A204.1 (cell line): ENCODE measurements around the gene GRID1.

Experiments
- FAIRE-seq: peaks from 2 replicates; lab custom pipeline; 2012; peaks lifted over from hg19 to GRCh38; lab: Jason Lieb, UNC

The GRID1 gene

DNA sequence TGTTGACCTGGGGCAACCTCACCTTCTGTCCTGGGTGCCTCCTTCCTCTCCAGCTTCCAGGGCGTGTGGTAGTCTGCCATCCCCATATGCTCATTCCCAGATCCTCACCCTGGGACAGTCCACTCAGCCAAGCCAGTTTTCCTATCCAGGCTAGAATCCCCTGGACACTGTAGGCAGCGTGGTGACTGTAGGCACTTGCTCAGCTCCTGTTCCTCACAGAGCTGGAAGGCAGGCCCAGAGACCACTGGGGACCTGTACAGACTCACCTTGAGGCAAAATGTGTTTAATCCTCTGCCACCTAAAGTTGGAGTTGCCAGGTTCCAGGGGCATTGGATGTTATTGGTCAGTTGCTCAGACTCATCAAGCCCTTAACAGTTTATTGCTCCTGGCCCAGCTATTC is 2.4 kb upstream of the GRID1 start:
- FAIRE-seq: no peak

DNA sequence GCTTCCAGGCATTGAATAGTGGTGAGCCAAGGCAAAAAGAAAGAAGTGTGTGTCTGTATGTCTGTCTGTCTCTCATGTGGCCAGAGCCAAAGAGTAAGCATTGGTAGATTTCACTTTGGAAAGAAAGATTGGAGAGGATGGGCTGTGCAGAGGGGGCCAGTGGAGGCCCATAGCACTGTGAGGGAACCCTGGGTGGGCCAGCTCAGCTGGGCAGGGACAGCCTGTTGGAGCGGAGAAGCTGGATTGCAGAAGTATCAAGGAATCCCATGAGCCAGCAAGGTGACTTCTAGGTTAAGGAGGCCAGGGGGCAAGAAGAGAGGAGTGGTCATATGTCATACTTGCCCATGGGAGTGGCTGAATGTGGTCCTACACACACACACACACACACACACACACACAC is 1.5 kb upstream of the GRID1 start:
- no peak for FAIRE-seq

DNA sequence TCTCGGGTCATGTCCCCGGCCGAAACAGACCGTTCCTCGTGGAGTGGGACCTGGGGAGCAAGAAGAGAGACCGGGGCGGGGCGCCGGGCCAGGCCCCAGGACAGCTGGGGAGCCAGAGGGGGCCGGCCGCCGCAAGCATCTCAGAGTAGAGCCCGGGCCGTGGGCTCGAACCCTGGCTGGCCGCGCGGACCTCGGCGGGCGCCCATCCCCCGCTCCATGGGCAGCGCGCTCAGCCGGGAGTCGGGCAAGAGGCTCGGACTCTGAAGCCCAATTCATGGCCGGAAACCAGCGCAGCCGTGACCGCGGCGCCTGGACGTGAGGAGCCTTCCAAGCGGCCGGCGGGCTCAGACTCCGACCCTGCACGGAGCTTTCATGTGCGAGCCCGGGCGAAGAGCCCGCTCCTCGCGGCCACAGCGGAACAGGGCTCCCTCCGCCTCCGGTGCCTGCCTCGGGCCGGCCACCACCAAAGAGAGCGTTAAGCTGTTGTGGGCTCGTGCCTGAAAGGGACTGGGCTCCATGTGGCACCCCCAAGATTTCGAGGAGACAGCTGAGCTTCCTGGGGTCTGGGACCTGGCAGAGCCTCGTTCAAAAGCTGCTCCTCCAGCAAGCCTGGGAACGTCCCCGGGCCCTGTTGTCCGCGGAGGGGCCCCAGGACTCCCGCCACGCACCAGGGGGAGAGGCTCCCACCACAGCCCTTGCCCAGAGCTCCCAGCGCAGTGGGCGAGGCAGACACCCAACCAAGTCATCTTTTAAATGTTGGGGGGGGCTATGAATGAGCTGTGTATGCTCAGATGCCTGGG is 757 bp upstream of the GRID1 start:
- FAIRE-seq: no peak

DNA sequence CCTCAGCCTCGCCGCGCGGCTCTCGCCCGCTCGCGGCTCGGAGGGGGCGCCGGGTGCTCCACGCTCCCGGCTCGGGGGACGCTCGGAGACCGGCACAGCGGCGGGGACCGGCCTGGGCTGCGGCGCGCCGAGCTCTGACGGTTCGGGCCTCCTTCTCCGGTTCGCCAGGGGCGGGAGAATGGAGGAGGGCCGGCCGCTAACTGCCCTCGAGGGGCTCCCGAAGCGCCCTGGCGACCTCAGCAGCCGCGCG is 232 bp upstream of the GRID1 start:
- FAIRE-seq: no peak

DNA sequence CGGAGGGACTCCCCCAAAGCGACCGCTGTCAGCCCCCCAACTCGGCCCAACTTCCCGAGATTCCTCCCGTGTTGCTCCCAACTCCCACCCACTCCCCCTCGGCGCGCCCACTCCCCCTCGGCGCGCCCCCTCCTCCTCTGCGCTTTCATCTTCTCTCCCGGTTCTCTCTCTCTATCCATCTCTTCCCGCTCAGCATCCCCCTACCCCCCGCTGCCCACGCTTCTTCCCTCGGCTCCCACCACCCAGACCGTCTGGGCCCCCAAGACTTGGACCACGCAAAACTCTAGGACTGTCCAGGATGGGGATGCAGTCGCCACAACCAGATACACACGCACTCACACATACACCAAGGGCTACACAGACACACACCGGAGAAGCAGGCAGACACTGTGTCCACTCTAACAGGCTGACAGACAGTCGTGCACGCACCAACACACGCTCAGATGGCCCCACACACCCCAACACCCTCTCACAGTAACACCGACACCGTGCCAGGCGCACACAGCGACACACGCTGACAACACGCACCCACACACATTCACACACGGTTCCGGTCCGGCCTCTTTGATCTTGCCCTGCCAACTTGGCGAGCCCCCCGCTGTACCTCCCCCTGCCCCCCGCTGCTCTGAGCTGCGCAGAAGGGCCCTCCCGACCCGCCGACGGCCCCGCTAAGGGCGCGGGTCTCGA is 1.1 kb downstream of the GRID1 start:
- no peak for FAIRE-seq

DNA sequence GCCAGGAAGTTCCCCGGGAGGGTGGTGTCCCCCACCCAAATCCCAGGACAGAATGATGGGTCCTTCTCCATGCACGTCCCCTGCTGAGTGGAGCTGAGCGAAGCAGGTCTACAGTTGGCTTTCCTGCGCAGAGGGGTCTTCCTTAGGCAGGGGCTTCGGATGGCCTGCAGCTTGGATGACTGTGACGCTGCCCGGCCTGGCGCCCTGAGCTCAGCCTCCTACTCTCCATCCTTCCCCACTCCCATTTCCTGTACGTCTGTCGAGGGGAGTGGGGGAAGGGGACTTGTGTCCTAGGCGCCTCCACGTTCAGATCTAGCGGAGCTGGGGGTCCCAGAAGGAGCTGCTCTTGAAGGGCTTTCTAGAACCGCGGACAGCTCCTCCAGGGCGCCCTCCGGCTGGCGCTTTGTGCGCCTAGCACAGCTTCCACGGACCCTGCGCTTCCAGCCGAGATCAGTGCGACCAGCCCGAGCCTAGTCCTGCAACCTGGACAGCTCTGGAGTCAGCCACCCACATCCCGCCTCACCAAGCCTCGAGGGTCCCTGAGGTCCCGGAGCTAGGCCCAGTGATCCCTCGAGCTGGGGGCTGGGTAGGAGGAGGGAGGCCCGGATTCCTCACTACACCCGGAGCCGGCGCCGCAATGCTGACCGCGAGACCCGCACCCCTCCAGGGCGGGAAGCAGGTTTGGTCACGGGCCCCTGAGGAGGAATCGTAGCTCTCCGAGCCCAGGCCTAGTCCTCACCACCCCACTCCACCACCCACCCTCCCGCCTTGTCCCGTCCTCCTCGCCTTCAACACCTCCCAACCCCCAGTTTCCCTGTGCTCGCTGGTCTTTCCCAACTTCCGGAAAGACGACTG is 1.9 kb downstream of the GRID1 start:
- no peak for FAIRE-seq

DNA sequence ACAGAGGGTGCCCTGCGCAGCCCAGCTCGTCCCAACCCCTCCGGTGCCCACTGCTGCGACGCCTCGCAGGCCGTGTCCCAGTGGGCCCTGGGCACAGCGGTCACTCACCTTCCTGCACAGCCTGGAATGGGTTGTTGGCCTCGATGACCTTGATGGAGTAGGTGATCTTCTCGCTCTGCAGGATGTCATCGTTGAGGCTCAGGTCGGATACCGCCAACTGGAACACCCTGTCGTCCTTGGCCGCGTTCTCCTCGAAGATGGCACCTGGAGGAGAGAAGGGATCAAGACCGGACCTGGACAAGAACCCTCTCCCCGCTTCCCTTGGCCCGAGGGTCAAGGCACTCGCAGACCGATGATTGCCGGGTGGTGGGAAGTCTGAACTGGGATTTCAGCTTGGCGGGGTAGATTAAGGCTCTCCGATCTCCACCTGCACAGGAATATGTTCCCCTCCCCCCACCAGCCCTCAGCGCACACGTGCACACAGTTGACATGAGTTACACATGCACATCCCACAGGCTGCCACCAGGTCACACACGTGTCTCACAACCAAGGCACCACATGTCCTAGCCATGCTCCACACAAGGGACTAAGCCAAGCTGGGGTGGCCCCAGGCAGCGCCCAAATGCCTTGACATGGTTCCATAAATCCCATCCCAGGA is 2.6 kb downstream of the GRID1 start:
- no peak for FAIRE-seq

DNA sequence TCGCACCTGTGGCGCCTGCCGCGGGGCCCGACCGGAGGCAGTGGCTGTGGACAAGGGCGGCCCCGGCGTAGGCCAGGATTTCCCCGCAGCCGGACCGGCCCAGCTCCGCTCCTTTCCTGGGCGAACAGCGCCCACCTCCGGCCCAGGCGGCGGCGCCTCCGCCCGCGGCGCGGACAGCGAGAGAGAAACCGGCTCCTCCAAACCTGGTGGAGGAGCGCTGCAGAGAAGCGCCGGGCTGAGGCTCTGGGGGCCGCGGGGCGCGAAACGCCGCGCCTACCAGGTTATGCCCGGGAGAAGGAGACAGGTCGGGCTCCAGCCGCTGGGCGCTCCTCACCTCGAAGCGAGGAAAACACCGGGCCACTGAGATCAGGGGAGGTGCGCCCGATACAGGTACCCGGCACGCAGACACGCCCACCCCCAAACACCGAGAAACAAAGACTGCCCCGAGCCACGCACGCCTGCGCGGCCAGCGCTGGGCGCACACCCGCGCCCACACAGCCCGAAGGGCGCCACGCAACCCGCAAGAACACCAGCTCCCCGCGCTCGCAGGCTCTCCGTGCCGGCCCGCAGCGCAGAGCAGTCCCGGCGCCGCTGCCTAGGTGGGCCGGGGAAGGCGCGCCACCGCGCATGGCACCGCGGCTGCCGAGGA is 3.3 kb downstream of the GRID1 start:
- FAIRE-seq: no peak

DNA sequence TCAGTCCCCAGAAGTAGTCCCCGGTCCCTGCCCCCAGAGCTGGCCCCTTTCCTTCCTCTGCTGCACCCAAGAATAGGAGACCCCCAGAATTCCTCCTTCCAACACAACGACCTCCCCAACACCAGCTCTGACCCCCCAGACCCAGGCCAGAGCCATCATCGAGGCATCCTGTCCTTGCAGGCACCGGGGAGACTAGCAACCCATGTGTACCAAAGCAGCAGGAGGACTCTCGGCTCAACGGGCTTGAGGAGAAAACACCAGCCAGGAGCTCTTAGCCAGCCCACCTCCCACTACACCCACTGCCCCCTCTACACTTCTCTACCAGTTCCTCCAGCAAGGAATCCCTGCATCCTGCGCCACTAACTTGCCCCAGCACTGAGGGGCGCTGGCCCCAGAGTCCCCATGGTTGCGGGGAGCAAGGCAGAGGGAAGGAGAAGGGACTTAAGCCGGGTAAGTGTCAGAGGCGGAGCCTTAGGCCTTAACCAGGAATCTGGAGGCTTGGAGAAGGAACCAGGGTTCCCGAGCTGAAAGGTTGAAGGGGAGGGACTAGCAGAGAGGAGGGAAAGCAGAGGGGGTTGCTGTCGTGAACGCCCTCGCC is 3.9 kb downstream of the GRID1 start:
- no peak for FAIRE-seq

DNA sequence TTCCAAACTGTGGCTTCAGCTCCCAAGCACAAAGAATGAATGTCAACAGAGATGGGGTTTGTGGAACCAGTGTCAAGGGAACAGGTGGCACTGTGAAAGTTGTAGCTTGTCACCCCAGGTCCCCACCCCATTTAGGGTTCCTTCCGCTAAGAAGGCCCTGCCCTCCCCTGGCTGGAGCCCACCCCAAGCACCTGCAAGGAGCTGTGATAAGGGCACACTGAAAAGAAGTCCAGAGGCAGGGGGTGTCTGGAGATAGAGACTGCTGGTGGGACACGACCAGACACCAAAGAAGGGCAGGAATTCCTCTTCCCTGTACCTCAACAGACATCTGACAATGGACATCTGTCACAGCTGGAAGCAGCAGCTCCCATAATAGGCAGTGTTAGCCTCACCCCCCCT is 4.5 kb downstream of the GRID1 start:
- no peak for FAIRE-seq

DNA sequence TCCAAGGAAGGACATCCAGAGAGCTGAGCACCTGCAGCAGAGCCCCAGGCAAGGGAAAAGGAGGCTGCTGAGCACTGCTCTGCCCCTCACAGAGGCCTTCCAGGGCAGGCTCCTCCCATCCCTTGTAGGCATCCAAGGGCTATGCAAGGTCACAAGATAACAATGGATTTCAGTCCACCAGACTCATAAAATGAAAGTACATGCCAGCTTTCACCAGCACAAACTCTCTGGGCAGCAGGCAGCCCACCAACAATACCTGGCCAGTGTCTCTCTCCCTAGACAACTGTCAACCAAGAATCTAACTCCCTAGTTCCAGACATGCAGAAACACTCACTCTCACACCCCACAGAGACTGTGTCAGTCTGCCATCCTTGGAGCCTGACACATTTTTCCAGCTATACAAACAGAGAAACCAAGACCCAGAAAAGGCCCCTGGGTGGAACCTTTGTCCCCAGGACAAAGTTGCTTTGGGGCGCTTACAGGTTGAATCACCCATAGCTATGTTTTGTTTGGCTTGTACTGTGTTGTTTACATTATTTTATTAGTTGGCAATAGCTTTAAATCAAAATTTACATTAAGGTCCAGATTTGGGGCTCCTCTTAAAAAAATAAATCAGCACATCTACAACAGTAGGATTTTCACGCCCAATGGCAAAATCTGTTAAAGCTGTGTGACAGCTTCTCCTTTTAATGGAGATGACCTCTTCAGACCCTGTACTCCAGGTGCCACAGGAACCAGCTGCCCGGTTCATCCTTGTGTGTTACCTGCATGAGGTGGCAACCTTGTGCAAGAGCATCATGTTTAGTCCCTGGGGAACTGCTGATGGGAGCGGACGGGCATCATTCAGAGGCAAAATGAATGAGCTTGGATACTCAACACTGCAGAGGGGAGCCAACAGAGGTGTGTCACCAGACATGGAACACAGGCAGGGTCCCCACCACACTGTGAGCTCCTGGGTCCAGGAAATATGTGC is 5.2 kb downstream of the GRID1 start:
- no peak for FAIRE-seq

DNA sequence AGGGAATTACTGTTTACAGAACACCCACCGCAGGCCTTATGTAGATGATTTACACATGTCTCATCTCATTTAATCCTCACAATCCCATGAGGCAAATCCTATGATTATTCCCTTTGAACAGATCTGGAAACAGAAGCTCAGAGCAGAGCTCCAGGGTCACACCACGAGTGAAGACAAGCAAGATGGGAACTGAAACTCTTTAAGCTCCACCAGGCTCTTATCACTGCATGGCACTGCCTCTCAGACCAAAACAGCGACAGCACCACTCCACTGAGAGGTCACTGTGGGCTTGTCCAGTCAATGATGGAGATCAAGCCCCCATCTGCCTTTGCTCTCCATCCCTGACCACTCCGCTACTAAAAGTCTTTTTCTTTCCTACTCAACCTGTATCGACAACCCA is 5.9 kb downstream of the GRID1 start:
- FAIRE-seq: no peak

DNA sequence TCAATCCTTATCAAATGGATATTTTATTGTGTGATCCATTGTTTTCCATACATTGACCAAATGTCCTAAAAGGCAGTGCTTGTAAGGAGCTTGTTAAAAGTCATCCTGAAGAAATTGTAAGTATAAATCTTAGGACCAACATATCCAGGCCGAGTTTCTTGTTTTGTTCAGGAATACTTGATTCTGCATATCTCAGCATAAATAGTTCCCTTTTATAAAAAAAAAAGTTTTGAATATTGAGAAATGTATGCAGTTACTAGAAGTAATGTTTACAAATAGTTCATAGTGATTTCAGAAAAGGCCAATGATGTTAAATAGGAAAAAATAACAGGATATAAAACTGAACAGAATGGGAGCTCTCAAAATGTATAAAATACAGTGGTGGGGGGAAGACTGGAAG is 6.6 kb downstream of the GRID1 start:
- no peak for FAIRE-seq

DNA sequence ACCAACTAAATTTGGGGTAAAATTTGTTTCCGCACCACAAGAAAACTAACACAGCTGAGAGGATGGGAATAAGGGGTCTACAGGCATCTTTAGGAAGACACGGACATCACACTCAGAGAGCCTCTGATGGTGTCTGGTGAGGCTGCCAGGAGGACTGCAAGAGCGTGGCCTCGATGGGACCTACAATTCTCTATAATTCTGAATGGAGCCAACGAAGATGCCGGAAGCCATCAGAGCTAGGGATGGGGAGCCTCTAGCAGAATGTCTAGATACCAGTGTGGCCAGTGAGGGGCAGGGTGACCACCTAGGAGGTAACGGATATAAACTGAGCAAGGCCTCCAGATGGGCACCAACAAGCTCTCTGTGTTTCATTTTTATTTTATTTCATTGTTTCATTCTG is 7.5 kb downstream of the GRID1 start:
- no peak for FAIRE-seq

DNA sequence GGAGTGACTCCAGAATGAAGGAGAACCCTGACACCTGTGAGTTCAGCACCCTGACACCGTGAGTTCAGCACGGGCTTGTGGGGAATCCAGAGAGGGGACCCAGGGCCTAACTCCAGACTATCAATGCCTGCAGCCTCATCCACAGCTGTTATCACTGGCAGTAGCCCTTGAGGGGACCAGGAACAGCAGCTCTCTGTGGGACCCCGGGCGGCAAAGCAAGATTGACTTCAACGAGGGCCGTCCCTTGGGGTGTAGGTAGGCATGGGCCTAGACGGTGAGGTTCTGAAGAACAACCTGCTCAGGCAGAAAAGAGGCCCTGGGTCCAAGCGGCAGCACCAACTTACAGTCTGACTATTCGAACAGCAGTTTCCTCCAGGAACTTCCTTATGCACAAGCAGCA is 8.9 kb downstream of the GRID1 start:
- no peak for FAIRE-seq

DNA sequence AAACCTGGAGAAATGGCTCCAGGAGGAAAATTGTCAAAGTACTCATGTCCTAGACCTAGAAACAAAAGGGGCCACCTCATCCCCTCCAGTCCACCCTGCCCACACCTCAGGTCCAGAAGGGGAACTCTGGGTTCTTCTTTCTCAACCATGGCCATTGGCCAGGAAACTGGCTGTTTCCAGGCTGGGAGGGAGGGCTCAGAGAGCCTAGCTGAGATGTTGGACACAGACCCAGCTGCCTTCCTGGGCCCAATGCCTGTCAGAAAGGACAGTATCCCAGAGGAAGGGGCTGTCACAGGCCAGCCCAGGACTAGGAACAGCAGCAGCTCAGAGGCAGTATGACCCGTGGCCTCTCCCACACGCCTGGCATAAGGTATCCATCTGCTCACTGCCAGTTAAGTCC is 9.6 kb downstream of the GRID1 start:
- FAIRE-seq: no peak

DNA sequence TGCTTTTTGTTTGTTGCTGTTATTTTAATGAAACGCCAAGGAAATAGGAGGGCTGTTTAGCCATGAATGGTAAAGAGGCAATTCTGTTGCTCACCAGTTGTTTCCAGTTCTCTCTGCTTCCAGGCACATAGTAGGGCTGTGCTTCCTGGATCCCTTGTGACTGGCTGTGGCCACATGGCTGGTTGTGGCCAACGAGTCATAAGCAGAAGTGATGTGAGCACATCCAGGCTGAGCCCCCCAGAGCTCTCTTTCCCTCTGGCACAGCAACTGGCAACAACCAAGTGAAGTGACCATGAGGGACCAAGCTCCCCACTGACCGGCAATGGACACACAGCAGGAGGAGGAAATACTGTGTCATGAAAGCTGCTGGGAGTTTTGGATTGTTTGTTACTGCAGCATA is 10.3 kb downstream of the GRID1 start:
- no peak for FAIRE-seq

DNA sequence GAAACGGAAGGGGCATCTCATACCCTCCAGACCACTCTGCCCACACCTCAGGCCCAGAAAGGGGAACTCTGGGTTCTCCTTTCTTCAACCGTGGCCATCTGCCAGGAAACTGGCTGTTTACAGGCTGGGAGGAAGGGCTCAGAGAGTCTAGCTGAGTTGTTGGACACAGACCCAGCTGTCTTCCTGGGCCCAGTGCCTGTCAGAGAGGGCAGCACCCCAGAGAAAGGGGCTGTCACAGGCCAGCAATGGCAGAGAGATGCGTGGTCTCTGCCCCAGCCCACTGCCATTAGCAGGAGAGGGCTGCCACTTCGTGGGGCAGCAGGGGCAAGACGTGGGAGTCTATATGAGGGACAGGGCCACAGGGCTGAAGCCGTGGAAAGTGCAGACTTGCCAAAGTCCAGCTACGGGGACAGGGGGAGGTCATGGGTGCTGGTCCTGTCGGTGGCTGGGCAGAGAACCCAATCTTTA is 11.0 kb downstream of the GRID1 start:
- no peak for FAIRE-seq

DNA sequence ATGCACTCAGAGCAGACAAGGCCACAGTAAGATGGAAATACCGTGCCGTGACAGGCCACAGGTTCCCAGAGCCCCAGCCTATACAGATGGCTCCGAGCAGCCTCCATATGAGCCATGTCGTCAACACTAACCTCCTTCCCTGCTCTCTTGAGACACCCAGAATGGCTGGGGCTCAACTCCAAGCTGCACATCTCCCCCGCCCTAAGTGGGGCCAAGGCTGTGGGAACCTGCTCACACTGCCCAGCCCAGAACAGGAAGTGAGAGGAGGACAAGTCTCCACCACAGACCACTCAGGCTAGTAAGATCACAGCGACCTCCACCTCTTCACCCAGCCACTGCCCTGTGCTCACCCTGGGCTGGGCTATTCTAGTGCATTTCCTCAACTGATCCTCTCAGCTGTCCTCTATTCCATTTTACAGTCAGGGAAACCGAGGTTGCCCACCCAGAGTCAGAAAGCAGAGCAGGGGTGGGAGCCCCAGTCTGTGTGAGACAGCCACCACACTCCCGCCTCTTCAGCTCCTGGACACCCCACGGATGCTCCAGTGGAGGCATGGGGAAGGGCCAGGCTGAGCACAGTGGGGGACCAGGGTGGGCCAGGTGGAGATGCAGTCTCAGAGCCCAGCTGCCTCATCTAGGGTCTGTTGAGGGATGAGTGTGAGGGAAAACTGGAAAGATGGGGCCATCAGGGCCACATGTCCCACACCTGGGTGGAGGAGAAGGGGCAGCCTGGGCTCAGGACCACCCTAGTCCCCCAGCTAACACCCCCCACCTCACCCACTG is 11.6 kb downstream of the GRID1 start:
- FAIRE-seq: no peak
